NCI-H2029 (cell line): Measurements from ENCODE around the gene CFAP299.
"Not testable (repeated sequence)": the region's sequence is repeated elsewhere in the genome, so short reads cannot be mapped to it uniquely, and the experiment has no call there.

Experiments
- DNase-seq: peaks from one replicate; lab custom pipeline; 2025; lab: John Stamatoyannopoulos, UW

The CFAP299 gene

GRCh38 chr4:80331693-80332092, 3.8 kb upstream of the CFAP299 start:
- no peak for DNase-seq

- DNase-seq: no peak
Observed at GRCh38 chr4:80333121-80333520, 2.4 kb upstream of the CFAP299 start.

GRCh38 chr4:80334568-80334967, 962 bp upstream of the CFAP299 start:
- DNase-seq: no peak

- DNase-seq: no peak
Observed at GRCh38 chr4:80335226-80335553, 340 bp upstream of the CFAP299 start.

GRCh38 chr4:80336582-80336981, 1.1 kb downstream of the CFAP299 start:
- DNase-seq: no peak

GRCh38 chr4:80340036-80340435, 4.5 kb downstream of the CFAP299 start:
- DNase-seq: no peak

- DNase-seq: not testable (repeated sequence)
Observed at GRCh38 chr4:80342684-80343083, 7.2 kb downstream of the CFAP299 start.

GRCh38 chr4:80343887-80344286, 8.4 kb downstream of the CFAP299 start:
- no peak for DNase-seq

GRCh38 chr4:80360084-80360483, 24.6 kb downstream of the CFAP299 start:
- DNase-seq: no peak

- DNase-seq: no peak
Observed at GRCh38 chr4:80360900-80361299, 25.4 kb downstream of the CFAP299 start.

- DNase-seq: peak; percentile 0
Observed at GRCh38 chr4:80361329-80361900, 25.9 kb downstream of the CFAP299 start.

GRCh38 chr4:80362578-80363181, 27.1 kb downstream of the CFAP299 start:
- peak; percentile 7 for DNase-seq

GRCh38 chr4:80365928-80366327, 30.4 kb downstream of the CFAP299 start:
- DNase-seq: peak; percentile 41

GRCh38 chr4:80367737-80368136, 32.2 kb downstream of the CFAP299 start:
- no peak for DNase-seq

GRCh38 chr4:80370635-80371034, 35.1 kb downstream of the CFAP299 start:
- DNase-seq: no peak

GRCh38 chr4:80371046-80371445, 35.5 kb downstream of the CFAP299 start:
- no peak for DNase-seq

- DNase-seq: no peak
Observed at GRCh38 chr4:80374180-80374579, 38.6 kb downstream of the CFAP299 start.

GRCh38 chr4:80382090-80382832, 46.7 kb downstream of the CFAP299 start:
- no peak for DNase-seq

GRCh38 chr4:80385397-80386280, 50.1 kb downstream of the CFAP299 start:
- no peak for DNase-seq

GRCh38 chr4:80386281-80386886, 50.9 kb downstream of the CFAP299 start:
- DNase-seq: peak; percentile 19

- DNase-seq: no peak
Observed at GRCh38 chr4:80387390-80388283, 52.1 kb downstream of the CFAP299 start.
